GM21381 (cell line): ENCODE results near the gene HIP1.
"Not testable (repeated sequence)": the region's sequence is repeated elsewhere in the genome, so short reads cannot be mapped to it uniquely, and the experiment has no call there.

ENCODE experiments used
- ATAC-seq: cut with Tn5 transposase; IDR thresholded peaks from one replicate; pipeline ENCODE4 v1.9.1; 2021; ENCODE audit warnings: mild to moderate bottlenecking, moderate library complexity; ENCODE audit not compliant: unreplicated experiment

HIP1 gene

GRCh38 chr7:75646571-75647102, 92.1 kb downstream of the HIP1 start:
- ATAC-seq, result no peak

DNA sequence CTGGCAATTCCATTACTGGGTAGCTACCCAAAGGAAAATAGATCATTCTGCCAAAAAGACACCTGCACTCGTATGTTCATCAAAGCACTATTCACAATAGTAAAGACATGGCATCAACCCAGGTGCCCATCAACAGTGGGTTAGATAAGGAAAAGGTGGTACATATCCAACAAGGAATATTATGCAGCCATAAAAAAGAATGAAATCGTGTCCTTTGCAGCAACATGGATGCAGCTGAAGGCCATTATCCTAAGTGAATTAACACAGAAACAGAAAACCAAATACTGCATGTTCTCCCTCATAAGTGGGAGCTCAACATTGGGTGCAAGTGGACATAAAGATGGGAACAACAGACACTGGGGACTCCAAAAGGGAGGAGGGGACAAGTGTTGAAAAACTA, 93.2 kb downstream of the HIP1 start:
- no peak for ATAC-seq

DNA sequence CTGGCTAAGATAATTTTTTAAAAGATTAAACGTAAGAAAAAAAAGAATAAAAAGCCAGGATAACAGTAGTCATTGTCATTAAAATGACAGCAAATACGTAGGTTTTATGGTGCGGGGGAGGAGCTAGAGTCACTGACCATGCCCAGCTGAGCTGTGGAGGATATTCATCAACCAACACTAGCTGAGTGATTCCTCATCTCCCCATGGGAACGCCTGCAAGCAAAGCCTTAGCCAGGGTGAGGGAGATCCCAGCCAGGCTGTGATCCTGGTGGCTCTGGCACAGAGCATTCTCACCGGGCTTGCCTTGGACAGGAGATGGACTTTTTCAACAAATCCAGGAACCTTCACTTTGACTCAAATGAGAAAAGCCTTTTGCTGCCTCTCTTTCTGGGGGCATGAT, 94.2 kb downstream of the HIP1 start:
- ATAC-seq, result no peak

DNA sequence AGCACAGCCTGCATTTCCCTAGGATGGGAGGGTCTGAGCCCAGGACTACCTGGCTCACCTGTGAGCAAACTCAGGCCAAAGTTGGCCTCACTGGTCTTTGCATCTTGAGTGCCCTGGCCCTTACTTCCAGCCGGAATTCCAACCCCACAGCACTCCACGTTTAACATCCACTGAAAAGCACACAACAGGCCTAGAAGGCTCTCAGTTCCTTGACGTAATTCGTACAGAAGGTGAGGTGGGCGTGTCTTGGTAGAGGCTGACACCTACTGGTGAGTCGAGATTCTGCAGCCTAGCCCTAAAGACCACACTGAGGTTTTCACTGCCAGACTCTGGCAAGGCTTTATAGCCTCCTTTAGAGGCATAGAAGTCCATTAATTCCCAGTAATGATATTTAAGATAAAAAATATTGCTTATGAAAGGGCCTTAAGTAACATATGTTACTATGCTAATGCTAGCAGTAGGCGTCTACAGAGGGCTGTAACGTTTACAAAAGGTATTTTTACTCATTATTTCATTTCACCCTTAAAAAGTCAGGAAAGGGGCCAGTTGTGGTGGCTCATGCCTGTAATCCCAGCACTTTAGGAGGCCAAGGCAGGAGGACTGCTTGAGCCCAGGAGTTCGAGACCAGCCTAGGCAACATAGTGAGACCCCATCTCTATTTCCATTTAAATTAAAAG, 95.8 kb downstream of the HIP1 start:
- ATAC-seq, result no peak

- ATAC-seq, result no peak
Measured at GRCh38 chr7:75640201-75640600, 98.5 kb downstream of the HIP1 start.

DNA sequence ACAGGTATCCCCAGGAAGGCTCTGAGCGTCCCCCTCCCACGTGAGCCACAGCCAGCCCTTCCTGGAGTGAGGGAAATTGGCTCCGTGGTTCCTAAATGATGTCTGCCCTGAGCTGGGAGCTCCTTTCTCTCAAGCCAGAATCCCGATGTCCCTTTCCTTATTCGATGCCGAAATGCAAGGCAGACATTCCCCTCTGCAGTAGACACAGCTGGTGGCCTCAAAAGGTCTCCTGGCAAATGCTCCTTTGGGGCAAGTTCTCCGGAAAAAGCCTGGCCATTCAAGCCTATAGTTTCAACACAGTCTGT, 98.9 kb downstream of the HIP1 start:
- no peak for ATAC-seq

DNA sequence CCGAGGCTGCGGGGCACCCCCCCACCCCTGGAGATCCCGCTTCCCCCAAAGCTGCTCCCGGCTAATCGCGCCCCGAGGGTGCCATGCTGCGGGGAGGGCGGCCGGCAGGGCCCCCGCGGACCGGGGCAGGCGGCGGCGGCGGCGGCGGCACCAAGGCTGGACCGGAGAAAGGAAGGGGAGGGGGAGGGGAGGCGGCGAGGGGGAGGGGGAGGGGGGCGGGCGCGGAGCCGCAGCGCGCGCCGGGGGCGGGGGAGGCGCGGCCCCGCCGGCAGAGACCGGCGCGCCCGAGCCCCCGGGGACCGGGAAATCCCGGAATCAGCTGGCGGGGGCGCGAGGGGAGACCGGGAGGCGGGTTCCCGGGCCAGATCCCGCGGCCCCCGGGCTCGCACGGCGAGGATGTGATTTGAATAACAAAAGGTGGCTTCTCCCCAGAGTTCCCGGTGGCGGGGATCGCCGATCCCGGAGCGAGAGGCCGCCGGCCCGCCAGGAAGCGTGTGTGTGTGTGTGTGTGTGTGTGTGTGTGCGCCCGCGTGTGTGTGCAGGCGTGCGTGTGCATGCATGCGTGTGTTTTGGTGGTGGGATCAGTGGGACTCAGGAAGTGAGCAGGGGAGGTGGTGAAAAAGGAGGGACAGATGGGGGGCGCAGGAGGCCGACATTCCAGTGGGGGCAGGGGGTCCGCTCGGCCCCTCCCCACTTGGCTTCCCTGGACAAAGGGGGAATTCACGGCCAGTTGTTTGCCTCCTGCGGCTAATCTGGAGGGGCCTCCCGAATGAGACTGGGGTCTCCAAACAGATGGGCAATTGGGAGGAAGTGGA, 99.5 kb downstream of the HIP1 start:
- no peak for ATAC-seq

DNA sequence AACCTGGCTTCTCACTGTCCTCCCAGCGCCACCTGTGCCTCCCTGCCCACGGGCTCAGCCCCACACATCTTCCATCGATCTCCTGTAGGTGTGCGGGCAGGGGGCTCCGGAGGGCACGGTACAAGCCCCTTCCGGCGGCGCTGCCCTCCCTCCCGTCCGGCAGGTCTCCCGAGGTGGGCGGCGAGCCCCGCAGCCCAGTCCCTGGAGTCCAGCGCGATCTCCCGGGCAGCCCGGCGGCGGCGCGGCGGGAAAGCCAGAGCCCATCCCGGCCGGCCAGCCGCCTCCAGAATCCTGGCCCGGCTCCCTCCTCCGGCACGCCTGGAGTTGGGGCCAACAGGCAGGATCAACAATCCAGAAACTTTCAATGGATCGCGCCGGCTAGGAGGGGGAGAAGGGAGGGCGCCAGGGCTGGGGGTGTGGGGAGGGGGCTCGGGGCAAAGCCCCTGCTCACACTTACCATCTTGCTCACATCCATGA, 100.1 kb downstream of the HIP1 start:
- no peak for ATAC-seq

- ATAC-seq, result no peak
Measured at GRCh38 chr7:75637854-75638593, 100.7 kb downstream of the HIP1 start.

DNA sequence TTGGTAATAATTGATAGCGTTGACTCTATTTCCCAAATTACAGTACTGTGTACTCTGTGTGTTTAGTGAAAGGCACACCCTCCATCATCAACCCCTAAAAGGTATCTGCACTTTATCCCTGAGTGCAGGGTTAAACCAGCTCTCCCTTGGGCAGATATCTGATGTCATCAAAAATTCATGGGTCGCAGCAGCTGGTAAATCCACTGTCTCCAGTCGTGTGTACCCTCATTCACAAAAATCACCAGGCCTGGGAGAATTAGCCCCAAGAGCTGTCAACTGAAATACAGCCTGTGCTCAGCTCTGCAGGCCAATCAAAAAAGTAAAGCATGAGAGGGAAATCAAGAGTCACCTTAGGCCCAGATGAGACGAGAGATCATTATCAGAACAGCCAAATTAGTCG, 103.7 kb downstream of the HIP1 start:
- ATAC-seq, result no peak

GRCh38 chr7:75632587-75632986, 106.2 kb downstream of the HIP1 start:
- not testable (repeated sequence) for ATAC-seq

- ATAC-seq, result no peak
Measured at GRCh38 chr7:75631711-75632110, 107.0 kb downstream of the HIP1 start.

GRCh38 chr7:75630549-75630948, 108.2 kb downstream of the HIP1 start:
- no peak for ATAC-seq

GRCh38 chr7:75629044-75629443, 109.7 kb downstream of the HIP1 start:
- no peak for ATAC-seq

- ATAC-seq, result no peak
Measured at GRCh38 chr7:75628055-75628454, 110.7 kb downstream of the HIP1 start.

- ATAC-seq, result no peak
Measured at GRCh38 chr7:75626954-75627353, 111.8 kb downstream of the HIP1 start.

DNA sequence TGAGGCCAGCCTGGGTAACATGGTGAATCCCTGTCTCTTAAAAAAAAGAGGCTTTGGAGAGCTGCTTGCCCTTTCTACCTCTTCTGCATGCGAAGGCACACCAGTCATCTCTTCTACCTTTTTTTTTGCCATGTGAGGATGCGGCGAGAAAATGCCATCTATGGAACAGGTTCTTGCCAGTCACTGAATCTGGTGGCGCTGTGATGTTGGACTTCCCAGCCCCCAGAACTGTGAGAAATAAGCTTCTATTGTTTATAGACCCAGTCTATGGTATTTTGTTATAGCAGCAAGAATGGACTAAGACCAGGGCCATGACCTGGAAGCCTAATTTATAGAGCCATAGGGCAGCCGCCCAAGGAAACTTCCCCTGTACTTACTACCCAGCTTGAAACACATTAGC, 112.9 kb downstream of the HIP1 start:
- ATAC-seq, result no peak

DNA sequence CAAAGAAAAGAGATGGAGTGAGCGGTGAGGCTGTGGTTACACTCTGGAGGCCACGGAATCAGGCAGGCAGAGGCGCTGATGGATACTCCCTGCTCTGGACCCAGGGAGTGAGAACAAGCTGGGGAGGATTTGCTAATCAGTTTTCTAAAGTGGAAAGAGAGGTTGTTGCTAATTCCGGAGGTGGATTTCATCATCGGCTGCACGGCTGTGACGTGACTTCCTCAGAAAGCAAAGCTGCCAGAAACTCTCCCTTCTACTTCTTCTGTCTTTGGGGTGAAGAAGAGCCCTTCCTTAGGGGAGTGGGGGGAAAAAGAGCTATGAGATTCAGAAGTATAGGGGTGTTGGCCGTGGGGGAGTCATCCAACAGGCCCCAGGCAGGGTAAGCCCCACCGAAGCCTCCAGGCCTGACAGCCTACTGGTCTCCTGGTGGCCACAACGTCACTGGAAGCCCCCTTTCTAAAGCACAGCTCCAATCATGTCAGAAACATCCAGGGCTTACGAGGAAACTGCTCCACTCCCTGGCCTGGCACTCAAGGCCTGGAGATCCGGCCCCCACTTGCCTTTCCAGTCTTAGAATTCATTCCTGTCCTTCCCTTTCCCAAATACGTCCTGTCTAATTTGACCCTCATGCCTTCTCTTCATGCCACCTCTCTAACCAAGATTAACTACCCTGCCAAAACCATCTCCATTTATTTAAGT, 114.5 kb downstream of the HIP1 start:
- no peak for ATAC-seq

- ATAC-seq, result no peak
Measured at GRCh38 chr7:75623390-75624133, 115.2 kb downstream of the HIP1 start.

- ATAC-seq, result no peak
Measured at GRCh38 chr7:75621124-75621523, 117.6 kb downstream of the HIP1 start.
